Activated naive CD8-positive, alpha-beta T cell treated with anti-CD3 and anti-CD28 coated beads, Interleukin-2, amount 50 U/mL, for 24 hours (primary cell): ENCODE measurements around the gene CREB5.

ENCODE experiments used
- ATAC-seq: fragments of 150-1000 bp; cut with Tn5 transposase; one replicate; pipeline ENCODE4 v1.10.0; 2021
- DNase-seq: peaks from one replicate; pipeline ENCODE4 v3.0.0; 2021
- H3K27ac Mint-ChIP-seq: one replicate; pipeline ENCODE4 v1.8.0; 2021; ENCODE audit warnings: mild to moderate bottlenecking, mixed read lengths
- H3K27me3 Mint-ChIP-seq: one replicate; pipeline ENCODE4 v1.8.0; 2021; ENCODE audit warnings: mixed read lengths
- H3K36me3 Mint-ChIP-seq: one replicate; pipeline ENCODE4 v1.8.0; 2021; ENCODE audit warnings: low read depth, mixed read lengths
- H3K4me1 Mint-ChIP-seq: one replicate; pipeline ENCODE4 v1.8.0; 2021; ENCODE audit warnings: mixed read lengths
- H3K4me3 Mint-ChIP-seq: one replicate; pipeline ENCODE4 v1.8.0; 2021; ENCODE audit warnings: mild to moderate bottlenecking, moderate library complexity, mixed read lengths
- H3K9me3 Mint-ChIP-seq: one replicate; pipeline ENCODE4 v1.8.0; 2021; ENCODE audit warnings: mixed read lengths

CREB5 gene

DNA sequence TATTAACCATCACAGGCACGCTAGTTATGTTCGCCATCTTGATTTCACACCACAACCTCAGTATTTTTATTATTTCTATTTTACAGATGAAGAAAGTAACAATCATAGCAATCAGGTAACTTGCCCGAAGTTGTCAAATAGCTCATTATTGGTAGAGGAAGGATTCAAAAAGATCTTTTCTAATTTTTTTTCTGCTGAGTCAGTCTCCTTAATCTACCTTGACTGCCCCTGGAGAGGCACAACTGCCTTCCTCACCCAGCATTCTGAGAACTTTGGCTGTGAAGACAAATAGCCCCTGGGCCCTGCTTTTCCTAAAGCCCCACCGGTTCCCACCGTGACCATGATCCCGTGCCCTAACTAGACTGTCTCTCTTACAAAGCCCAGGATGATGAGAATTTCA, 446.6 kb downstream of the CREB5 start:
- DNase-seq (no peak), ATAC-seq (no peak)
- H3K27ac Mint-ChIP-seq = no peak overlapping the region
- H3K9me3 Mint-ChIP-seq = no peaks in the 10 kb centered on the region
- H3K4me1 Mint-ChIP-seq = peaks cover 5% of the 10 kb centered on the region
- no peak overlapping the region for H3K4me3 Mint-ChIP-seq
- H3K36me3 Mint-ChIP-seq = no peaks in the 10 kb centered on the region
- peaks cover 42% of the 10 kb centered on the region for H3K27me3 Mint-ChIP-seq

DNA sequence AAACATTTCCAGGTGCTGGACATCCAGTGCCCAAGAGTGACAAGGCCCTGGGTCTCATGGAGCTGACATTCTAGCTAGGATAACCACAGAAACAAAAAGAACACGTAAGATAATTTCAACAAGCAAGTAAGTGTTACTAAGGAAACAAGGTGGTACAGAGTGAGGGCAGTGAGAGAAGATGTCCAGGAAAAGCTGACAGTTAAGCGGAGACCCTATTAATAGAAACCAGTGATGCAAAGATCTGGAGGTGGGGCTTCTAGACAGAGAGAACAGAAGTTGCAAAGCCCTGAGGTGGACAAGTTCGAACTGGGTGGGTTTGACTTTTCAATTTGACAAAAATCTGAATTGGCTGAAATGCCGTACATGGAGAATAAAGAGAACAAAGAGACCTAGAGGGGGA, 449.5 kb downstream of the CREB5 start:
- no peaks in the 10 kb centered on the region for H3K4me1 Mint-ChIP-seq
- no peaks in the 10 kb centered on the region for H3K36me3 Mint-ChIP-seq
- no peak overlapping the region for H3K4me3 Mint-ChIP-seq
- no peak overlapping the region for H3K27ac Mint-ChIP-seq
- ATAC-seq = no peak
- DNase-seq = no peak
- peaks cover 24% of the 10 kb centered on the region for H3K27me3 Mint-ChIP-seq
- H3K9me3 Mint-ChIP-seq = no peaks in the 10 kb centered on the region

DNA sequence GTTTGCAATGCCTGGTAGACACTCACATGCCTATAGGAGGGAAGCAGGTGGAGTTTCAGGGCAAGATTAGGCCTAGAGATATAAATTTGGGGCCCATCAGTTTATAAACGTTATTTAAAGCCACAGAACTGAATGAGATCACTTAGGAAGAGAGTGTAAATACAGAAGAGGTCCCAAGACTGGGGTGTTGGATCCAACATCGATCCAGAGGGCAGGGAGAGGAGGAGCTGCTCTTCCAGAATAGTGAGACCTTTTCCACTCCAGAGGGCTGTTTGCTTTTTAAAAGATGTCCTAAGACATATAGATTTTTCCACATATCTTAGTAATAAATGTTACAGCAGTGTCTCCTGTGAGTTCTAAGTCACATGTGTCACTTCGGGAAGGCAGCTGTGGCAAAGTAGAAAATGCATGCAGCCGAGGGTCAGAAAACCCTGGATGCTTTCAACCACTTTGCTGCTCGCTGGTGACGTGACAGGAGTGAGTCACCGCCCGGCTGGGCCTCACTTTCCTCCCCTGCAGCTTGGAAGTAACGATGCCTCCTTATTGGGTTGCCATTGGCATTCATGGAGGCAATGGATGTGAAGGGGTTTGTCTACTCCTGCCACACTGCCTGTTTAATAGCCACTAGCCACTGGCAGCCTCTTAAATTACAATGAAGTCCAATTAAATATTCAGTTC, 450.4 kb downstream of the CREB5 start:
- no peak for ATAC-seq
- Mint-ChIP-seq H3K4me3 (no peak overlapping the region), H3K9me3 (no peaks in the 10 kb centered on the region), H3K4me1 (no peaks in the 10 kb centered on the region), H3K27me3 (peaks cover 19% of the 10 kb centered on the region), H3K27ac (no peak overlapping the region), H3K36me3 (no peaks in the 10 kb centered on the region)
- DNase-seq = no peak

DNA sequence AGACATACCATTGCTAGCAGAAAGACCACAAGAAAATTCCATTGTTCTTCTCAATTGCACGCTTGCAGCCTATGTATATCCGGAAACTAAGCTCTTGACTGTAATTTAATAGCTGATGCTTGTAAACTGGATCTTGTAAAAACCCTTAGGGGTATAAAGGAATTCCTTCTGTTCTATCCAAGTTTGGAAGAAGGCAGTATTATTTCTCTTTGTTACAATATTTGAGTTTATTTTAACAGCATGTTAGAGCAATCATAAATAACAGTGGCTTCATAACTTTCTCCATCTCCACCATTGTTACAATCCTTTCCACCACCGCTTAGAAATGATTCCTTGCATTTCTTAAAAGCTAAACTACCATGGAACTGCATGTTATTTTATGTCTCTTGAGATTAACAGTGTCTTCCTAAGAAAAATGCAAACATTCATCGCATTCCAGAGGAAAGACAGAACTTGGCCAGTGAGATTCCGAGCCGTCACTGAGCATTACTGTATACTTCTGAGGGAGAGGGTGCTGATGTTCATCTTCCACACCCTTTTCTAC, 453.4 kb downstream of the CREB5 start:
- no peak overlapping the region for H3K4me3 Mint-ChIP-seq
- no peaks in the 10 kb centered on the region for H3K4me1 Mint-ChIP-seq
- no peaks in the 10 kb centered on the region for H3K36me3 Mint-ChIP-seq
- H3K27me3 Mint-ChIP-seq = peaks cover 21% of the 10 kb centered on the region
- no peak for DNase-seq
- H3K9me3 Mint-ChIP-seq = no peaks in the 10 kb centered on the region
- H3K27ac Mint-ChIP-seq = no peak overlapping the region
- no peak for ATAC-seq

DNA sequence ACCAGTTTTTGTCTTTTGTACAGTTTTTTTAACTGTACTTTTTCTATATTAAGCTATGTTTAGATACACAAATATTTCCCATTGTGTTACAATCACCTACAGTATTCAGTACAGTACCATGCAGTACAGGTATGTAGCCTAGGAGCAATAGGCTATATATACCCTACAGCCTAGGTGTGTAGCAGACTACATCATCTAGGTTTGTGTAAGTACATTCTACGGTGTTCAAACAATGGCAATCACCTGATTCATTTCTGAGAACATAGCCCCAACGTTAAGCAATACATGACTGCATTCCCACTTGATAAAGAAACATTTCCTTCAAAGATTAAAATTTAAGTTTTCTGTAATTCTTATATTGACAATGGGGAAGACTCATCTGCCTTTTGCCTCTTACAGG, 456.4 kb downstream of the CREB5 start:
- H3K27ac Mint-ChIP-seq = no peak overlapping the region
- no peaks in the 10 kb centered on the region for H3K36me3 Mint-ChIP-seq
- peaks cover 15% of the 10 kb centered on the region for H3K27me3 Mint-ChIP-seq
- DNase-seq = no peak
- H3K4me3 Mint-ChIP-seq = no peak overlapping the region
- no peaks in the 10 kb centered on the region for H3K9me3 Mint-ChIP-seq
- no peaks in the 10 kb centered on the region for H3K4me1 Mint-ChIP-seq
- no peak for ATAC-seq

DNA sequence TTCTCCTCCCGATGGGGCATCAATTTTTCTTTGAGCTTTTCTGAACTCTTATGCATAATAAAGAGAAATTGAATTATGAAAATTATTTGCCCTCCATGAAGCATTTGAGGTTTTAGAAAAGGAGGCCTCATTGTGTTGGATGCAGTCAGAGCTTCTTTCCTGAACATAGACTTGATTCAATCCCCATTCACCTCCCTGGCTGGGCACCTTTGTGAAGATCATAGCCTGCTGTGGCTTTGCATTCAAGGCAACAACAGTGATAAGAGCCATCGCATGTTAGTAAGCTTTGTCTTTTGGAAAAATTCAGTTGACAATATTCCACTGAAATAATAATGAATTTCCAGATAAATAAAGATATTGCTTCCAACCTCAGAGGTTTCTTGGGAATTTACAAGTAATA, 458.8 kb downstream of the CREB5 start:
- no peaks in the 10 kb centered on the region for H3K36me3 Mint-ChIP-seq
- no peak overlapping the region for H3K4me3 Mint-ChIP-seq
- ATAC-seq (no peak), DNase-seq (no peak)
- H3K4me1 Mint-ChIP-seq = no peaks in the 10 kb centered on the region
- peaks cover 11% of the 10 kb centered on the region for H3K27me3 Mint-ChIP-seq
- no peaks in the 10 kb centered on the region for H3K9me3 Mint-ChIP-seq
- H3K27ac Mint-ChIP-seq = no peak overlapping the region

DNA sequence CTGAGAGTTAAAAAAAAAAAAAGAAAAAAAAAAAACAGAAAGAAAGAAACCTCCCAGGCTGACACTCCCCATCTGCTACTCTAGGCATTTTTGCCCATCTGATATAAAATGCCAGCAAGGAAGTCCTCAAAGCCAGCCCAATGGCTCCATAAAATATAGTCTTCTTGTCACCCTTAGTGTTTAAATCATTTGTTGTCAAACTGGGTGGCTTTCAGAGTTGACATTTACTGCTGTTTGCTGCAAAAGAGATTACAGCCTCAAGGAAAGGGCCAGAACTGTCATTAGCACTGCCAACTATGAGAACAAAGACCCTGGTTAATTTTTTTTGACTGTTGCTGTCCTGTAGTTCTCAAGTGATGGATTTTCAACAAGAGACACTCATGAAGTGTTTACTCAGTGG, 459.3 kb downstream of the CREB5 start:
- Mint-ChIP-seq H3K27me3 (peaks cover 11% of the 10 kb centered on the region), H3K36me3 (no peaks in the 10 kb centered on the region), H3K4me3 (no peak overlapping the region), H3K27ac (no peak overlapping the region), H3K9me3 (no peaks in the 10 kb centered on the region), H3K4me1 (no peaks in the 10 kb centered on the region)
- DNase-seq = no peak
- ATAC-seq = no peak

DNA sequence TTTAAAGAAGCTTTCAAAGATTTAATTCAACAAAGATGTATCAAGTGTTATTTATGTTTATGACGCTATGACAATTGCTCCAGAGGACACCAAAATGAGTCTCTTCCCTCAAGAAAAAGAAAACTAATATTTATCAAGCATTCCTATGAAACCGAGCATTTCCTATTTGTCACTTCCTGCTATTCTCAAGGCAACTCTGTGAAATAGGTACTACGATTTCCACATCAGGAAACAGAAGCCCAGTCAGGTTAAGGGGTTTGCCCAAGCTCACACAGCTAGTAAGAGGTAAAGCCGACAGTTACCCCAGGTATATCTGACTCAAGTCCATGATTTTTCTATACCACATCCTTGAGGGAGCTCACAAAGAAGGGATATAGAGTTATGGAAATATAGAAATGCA, 459.9 kb downstream of the CREB5 start:
- Mint-ChIP-seq H3K27ac (no peak overlapping the region), H3K9me3 (no peaks in the 10 kb centered on the region), H3K4me3 (no peak overlapping the region), H3K36me3 (no peaks in the 10 kb centered on the region), H3K4me1 (no peaks in the 10 kb centered on the region), H3K27me3 (peaks cover 14% of the 10 kb centered on the region)
- ATAC-seq (no peak), DNase-seq (no peak)

DNA sequence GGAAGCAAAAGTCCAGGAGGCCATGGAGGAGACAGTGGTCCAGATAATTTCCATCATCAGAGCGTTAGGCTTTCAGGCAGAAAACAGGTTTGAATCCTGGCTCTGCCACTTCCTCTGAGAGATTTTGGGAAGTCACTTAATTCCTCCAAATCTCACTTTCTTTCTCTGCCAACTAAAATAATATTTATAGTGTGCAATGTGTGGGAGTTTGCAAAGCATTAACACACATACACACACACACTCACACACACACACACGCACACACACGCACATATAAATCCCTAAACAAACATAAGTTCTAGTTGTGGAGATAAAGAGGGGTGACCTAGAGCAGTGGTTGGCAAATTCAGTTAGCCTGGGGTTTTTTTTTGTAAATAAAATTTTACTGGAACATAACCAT, 461.0 kb downstream of the CREB5 start:
- H3K4me3 Mint-ChIP-seq = no peak overlapping the region
- DNase-seq (no peak), ATAC-seq (no peak)
- no peaks in the 10 kb centered on the region for H3K4me1 Mint-ChIP-seq
- H3K9me3 Mint-ChIP-seq = no peaks in the 10 kb centered on the region
- peaks cover 14% of the 10 kb centered on the region for H3K27me3 Mint-ChIP-seq
- no peak overlapping the region for H3K27ac Mint-ChIP-seq
- H3K36me3 Mint-ChIP-seq = no peaks in the 10 kb centered on the region

DNA sequence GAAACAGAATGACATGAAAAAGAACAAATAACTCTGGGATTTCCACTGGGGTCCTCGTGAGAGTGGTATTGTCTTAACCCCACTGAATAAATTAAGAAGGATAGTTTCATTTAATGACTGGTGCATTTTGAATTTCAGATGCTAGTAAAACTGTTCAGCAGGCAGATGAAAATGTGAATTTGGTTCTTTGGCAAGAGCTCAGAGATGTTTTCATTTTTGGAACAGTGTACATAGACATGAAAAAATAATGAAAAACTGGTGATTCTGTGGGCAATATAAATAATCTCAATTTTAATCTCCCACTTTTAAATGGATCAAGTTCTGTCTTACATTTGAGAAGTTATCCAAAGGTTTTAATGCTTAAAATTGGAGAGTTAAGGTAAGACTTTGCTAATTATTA, 461.7 kb downstream of the CREB5 start:
- no peak overlapping the region for H3K4me3 Mint-ChIP-seq
- no peak overlapping the region for H3K27ac Mint-ChIP-seq
- no peaks in the 10 kb centered on the region for H3K36me3 Mint-ChIP-seq
- no peaks in the 10 kb centered on the region for H3K4me1 Mint-ChIP-seq
- DNase-seq (no peak), ATAC-seq (no peak)
- H3K27me3 Mint-ChIP-seq = peaks cover 18% of the 10 kb centered on the region
- no peaks in the 10 kb centered on the region for H3K9me3 Mint-ChIP-seq
